Gastroesophageal sphincter (tissue), 4 donors: ENCODE data around the gene WFDC10A. TPM values are rescaled to one million over a fixed set of nuclear protein-coding genes. Genes with fewer than 3 reads are reported as not detected.
"Not testable (repeated sequence)": the region's sequence is repeated elsewhere in the genome, so short reads cannot be mapped to it uniquely, and the experiment has no call there.

Experiments used
- ATAC-seq: fragments of 150-250 bp; one replicate; pipeline ENCODE4 v1.9.1; 2016; ENCODE audit warnings: mild to moderate bottlenecking, moderate library complexity
- H3K27ac ChIP-seq, 4 donors: fragments of 200-600 bp; sonication (generic) in 3 of 4; 1 replicate in 3 of 4; 2 replicates in 1 of 4; pipeline ENCODE4 v1.5.1; 2016 to 2019
- H3K27me3 ChIP-seq: fragments of 200-600 bp; sonication (generic); one replicate; pipeline ENCODE4 v1.5.1; 2019
- H3K36me3 ChIP-seq, 2 donors: fragments of 200-600 bp; sonication (generic); one replicate each; pipeline ENCODE4 v1.5.1; 2019; ENCODE audit warnings: control low read depth in 1 of 2
- H3K4me1 ChIP-seq, 3 donors: fragments of 200-600 bp; sonication (generic); 1 replicate in 2 of 3; 2 replicates in 1 of 3; pipeline ENCODE4 v1.5.1; 2016 to 2019; ENCODE audit warnings: control low read depth in 2 of 3
- H3K4me3 ChIP-seq, 2 donors: fragments of 200-600 bp; sonication (generic); one replicate each; pipeline ENCODE4 v1.5.1; 2019; ENCODE audit warnings: mild to moderate bottlenecking in 1 of 2, moderate library complexity in 1 of 2
- H3K9me3 ChIP-seq, 3 donors: fragments of 200-600 bp; sonication (generic); one replicate each; pipeline ENCODE4 v1.5.1; 2017 to 2019; ENCODE audit warnings: control low read depth in 2 of 3
- EP300 ChIP-seq: sonication (generic); formaldehyde crosslinking; IDR thresholded peaks from one replicate; pipeline ENCODE4 v1.6.1; 2017; ENCODE audit warnings: antibody characterized with exemption, mild to moderate bottlenecking
- POLR2A ChIP-seq, 2 donors: fragments of 450-650 bp; IDR thresholded peaks; one replicate each; pipeline ENCODE4 v1.6.1; 2017; ENCODE audit warnings: antibody characterized with exemption in 2 of 2, mild to moderate bottlenecking in 2 of 2, moderate library complexity in 1 of 2
- POLR2AphosphoS5 ChIP-seq: sonication (generic); formaldehyde crosslinking; IDR thresholded peaks from one replicate; pipeline ENCODE4 v1.6.1; 2017; ENCODE audit warnings: antibody characterized with exemption
- WGBS, 2 donors: methylation state at CpG; one replicate each; pipeline ENCODE4 v1.1.5; 2018; ENCODE audit warnings: low coverage in 1 of 2; 5-methylcytosine and 5-hydroxymethylcytosine counted together
- total RNA-seq, 4 donors: library from RNA; depleted of rRNA; stranded (reverse); fragments of >200 nt; gene quantifications; one replicate each; pipeline ENCODE4 v1.1.0, GENCODE V29; 2016
- TF ChIP-seq, protein P1 (sequence below), 4 experiments: fragments of 200-600 bp in 2 of 4; fragments of 450-650 bp in 2 of 4; sonication (generic) in 1 of 4; IDR thresholded peaks; one replicate each; pipeline ENCODE4 v1.5.1; 2017 to 2019; ENCODE audit warnings: antibody characterized with exemption in 4 of 4, mild to moderate bottlenecking in 2 of 4, moderate library complexity in 2 of 4

WFDC10A gene
- total RNA-seq, 4 donors from 2014 or later: not detected

DNA sequence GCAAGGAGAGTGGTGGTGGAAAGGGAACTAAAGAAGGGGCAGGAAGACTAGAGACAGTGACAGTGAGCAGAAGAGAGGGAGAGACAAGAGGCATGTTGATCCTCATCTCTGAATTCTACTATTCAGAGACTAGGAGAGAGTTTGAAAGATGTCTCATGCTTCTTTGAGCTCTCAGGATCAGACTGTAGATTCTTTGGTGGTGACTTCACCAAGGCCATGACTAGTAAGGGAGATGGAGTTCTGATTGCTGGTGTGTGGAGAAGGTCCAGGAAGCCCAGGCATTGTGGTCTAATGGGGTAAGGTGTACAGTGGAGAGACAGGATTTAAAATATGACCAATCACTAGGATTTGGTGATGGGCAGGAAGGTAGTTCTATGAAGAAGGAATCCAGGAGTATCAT is 832 bp downstream of the WFDC10A start:
- H3K27ac ChIP-seq: no peak overlapping the region
- H3K4me3 ChIP-seq: no peak overlapping the region
- no peaks in the 10 kb centered on the region for H3K36me3 ChIP-seq
- ATAC-seq: no peak
- H3K27me3 ChIP-seq: peaks cover 7% of the 10 kb centered on the region
- H3K9me3 ChIP-seq: no peaks in the 10 kb centered on the region
- H3K4me1 ChIP-seq: peaks cover 0 to 6% (median 0%) of the 10 kb centered on the region in 3 donors
- TF ChIP-seq POLR2AphosphoS5: no peak
- no peak for TF ChIP-seq EP300
- TF ChIP-seq POLR2A (IDR thresholded peaks at IDR 0.05): no peak
- TF ChIP-seq, protein P1, sequence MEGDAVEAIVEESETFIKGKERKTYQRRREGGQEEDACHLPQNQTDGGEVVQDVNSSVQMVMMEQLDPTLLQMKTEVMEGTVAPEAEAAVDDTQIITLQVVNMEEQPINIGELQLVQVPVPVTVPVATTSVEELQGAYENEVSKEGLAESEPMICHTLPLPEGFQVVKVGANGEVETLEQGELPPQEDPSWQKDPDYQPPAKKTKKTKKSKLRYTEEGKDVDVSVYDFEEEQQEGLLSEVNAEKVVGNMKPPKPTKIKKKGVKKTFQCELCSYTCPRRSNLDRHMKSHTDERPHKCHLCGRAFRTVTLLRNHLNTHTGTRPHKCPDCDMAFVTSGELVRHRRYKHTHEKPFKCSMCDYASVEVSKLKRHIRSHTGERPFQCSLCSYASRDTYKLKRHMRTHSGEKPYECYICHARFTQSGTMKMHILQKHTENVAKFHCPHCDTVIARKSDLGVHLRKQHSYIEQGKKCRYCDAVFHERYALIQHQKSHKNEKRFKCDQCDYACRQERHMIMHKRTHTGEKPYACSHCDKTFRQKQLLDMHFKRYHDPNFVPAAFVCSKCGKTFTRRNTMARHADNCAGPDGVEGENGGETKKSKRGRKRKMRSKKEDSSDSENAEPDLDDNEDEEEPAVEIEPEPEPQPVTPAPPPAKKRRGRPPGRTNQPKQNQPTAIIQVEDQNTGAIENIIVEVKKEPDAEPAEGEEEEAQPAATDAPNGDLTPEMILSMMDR (IDR thresholded peaks at IDR 0.05): no peak

DNA sequence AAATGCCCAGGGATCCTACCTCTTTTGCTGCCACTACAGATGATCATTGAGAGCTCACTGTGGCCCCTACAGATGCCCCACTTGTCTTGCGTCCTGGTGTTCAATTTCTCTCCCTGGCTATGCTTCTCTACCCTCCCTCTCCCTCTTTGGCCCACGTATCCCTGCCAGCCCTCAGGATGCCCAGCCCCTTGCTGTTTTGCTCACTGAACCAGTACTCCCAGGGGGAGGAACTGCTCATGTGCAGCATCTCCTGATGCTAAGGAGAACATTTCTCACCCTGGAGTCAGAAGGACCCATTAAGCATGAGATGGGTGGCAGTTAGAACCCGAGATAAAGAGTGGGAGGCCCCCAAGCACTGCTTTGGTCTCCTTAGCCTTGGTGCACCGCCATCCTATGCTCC is 1.6 kb downstream of the WFDC10A start, which contains the start of gene WFDC9:
TSS of gene WFDC9 (minus strand) at position 101 of the 400 bp plus-strand sequence. CDS start 21,103 bp downstream, outside the sequence.
- Histone ChIP-seq H3K9me3 (no peaks in the 10 kb centered on the region), H3K36me3 (no peaks in the 10 kb centered on the region), H3K4me3 (no peak within 1 kb of the TSS), H3K4me1 (peaks cover 0 to 6% (median 0%) of the 10 kb centered on the region in 3 donors), H3K27ac (no peak within 1 kb of the TSS), H3K27me3 (peaks cover 7% of the 10 kb centered on the region)
- TF ChIP-seq EP300 (no peak), POLR2A (IDR thresholded peaks at IDR 0.05) (no peak), POLR2AphosphoS5 (no peak)
- TF ChIP-seq, protein P1 (IDR thresholded peaks at IDR 0.05): no peak
- WGBS, 2 donors: 80% methylated on average over 1 of the region's 4 CpGs; no CpG with 5 or more reads in 1 of the 2 donors
- ATAC-seq: no peak

DNA sequence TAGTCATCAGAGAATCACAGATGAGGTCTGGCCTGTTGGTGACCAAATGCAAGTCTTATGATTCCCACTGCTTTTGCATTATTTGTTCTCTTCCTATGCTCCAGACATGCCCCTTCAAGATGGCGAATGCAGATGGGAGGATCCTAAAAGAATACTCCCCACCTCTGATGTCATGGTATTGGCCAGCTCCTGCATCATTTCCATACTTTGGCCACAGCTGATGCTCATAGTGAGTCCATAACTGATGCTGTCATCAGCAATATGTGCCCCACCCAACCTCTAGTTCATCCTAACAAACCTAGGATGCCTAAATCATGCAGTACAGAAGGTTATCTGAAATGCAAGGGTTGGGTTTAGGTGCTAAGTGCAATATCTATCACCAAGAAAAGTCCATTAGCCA is 7.0 kb downstream of the WFDC10A start:
- Histone ChIP-seq H3K9me3 (no peaks in the 10 kb centered on the region), H3K36me3 (no peaks in the 10 kb centered on the region)
- WGBS, 2 donors: 80% methylated on average over 1 of the region's 1 CpG; no CpG with 5 or more reads in 1 of the 2 donors

GRCh38 chr20:45639687-45640086 is 10.1 kb downstream of the WFDC10A start:
- Histone ChIP-seq H3K4me1 (no peaks in the 10 kb centered on the region), H3K36me3 (no peaks in the 10 kb centered on the region), H3K4me3 (no peak overlapping the region), H3K9me3 (no peaks in the 10 kb centered on the region), H3K27ac (no peak overlapping the region), H3K27me3 (peaks cover 5% of the 10 kb centered on the region)
- TF ChIP-seq POLR2A (IDR thresholded peaks at IDR 0.05) (no peak), EP300 (no peak), POLR2AphosphoS5 (no peak)
- TF ChIP-seq, protein P1 (IDR thresholded peaks at IDR 0.05): no peak
- WGBS, 2 donors: 71 to 79% methylated on average over 5 of the region's 5 CpGs
- no peak for ATAC-seq

More for the DNA sequence above, 7.0 kb downstream of the WFDC10A start:
- Histone ChIP-seq H3K4me3 (no peak overlapping the region), H3K27ac (no peak overlapping the region), H3K4me1 (no peaks in the 10 kb centered on the region), H3K27me3 (no peaks in the 10 kb centered on the region)
- no peak for ATAC-seq
- TF ChIP-seq POLR2A (IDR thresholded peaks at IDR 0.05) (no peak), EP300 (no peak), POLR2AphosphoS5 (no peak)
- TF ChIP-seq, protein P1 (IDR thresholded peaks at IDR 0.05): no peak

GRCh38 chr20:45641076-45641475 is 11.5 kb downstream of the WFDC10A start:
- H3K9me3 ChIP-seq: not testable (repeated sequence)

GRCh38 chr20:45645869-45646268 is 16.3 kb downstream of the WFDC10A start:
- WGBS, 2 donors: no CpG with 5 or more reads among the region's 28 CpGs
- H3K27ac ChIP-seq, ATAC-seq, H3K36me3 ChIP-seq, H3K4me3 ChIP-seq, H3K27me3 ChIP-seq, H3K4me1 ChIP-seq, H3K9me3 ChIP-seq: not testable (repeated sequence)

More at GRCh38 chr20:45641076-45641475, 11.5 kb downstream of the WFDC10A start:
- not testable (repeated sequence) for H3K36me3 ChIP-seq, H3K4me3 ChIP-seq, H3K4me1 ChIP-seq, H3K27me3 ChIP-seq, ATAC-seq, H3K27ac ChIP-seq
- WGBS, 2 donors: 95% methylated on average over 12 of the region's 24 CpGs; no CpG with 5 or more reads in 1 of the 2 donors
